A549 (cell line): ENCODE results near the gene RBM27. TPM values are rescaled to one million over a fixed set of nuclear protein-coding genes. Genes with fewer than 3 reads are reported as not detected.

Experiments
- ATAC-seq, 2 experiments: fragments of 200-7000 bp in 1 of 2; fragments of >200 bp in 1 of 2; cut with Nextera tagmentation in 1 of 2; cut with Tn5 transposase in 1 of 2; 3 replicates each; pipeline versions ENCODE4 v1.8.0 to v1.9.1; 2018 to 2020; ENCODE audit warnings: mild to moderate bottlenecking in 1 of 2, moderate library complexity in 1 of 2
- CTCF ChIA-PET: fragments of 300-600 bp; sonication (Branson Sonifier 250); formaldehyde crosslinking; extraction: SDS; loops from one replicate; lab custom pipeline; 2021; ENCODE audit warnings: antibody characterized with exemption, inconsistent platforms; lab: Yijun Ruan, JAX
- POLR2A ChIA-PET: fragments of 350-600 bp; formaldehyde crosslinking; extraction: SDS; loops from one replicate; lab custom pipeline; 2021; ENCODE audit warnings: antibody characterized with exemption, inconsistent platforms; lab: Yijun Ruan, JAX
- DNase-seq, 2 experiments: peaks; one replicate each; pipeline versions ENCODE4 v3.0.0 to v3.0.0-alpha.2; 2011 to 2016; ENCODE audit warnings: low read depth in 1 of 2, low spot score in 1 of 2
- FAIRE-seq: peaks from 2 replicates; lab custom pipeline; 2011; peaks lifted over from hg19 to GRCh38; lab: Jason Lieb, UNC
- H3K27ac ChIP-seq, 2 experiments: fragments of >200 bp; sonication (Bioruptor Twin); formaldehyde crosslinking; 3 replicates each; pipeline ENCODE4 v1.5.1; 2016 to 2017
- H3K4me1 ChIP-seq: fragments of >200 bp; sonication (Bioruptor Twin); formaldehyde crosslinking; 3 replicates; pipeline ENCODE4 v1.6.1; 2016
- H3K4me2 ChIP-seq: fragments of >200 bp; sonication (Bioruptor Twin); formaldehyde crosslinking; 3 replicates; pipeline ENCODE4 v1.6.1; 2016
- H3K4me3 ChIP-seq: fragments of >200 bp; sonication (Bioruptor Twin); formaldehyde crosslinking; 3 replicates; pipeline ENCODE4 v1.5.1; 2016
- H3K9me3 ChIP-seq: fragments of >200 bp; sonication (Bioruptor Twin); formaldehyde crosslinking; 3 replicates; pipeline ENCODE4 v1.6.1; 2016
- CBX2 ChIP-seq: fragments of 200-600 bp; sonication (generic); IDR thresholded peaks from 2 replicates; pipeline ENCODE4 v1.6.1; 2016; ENCODE audit warnings: low read depth, mild to moderate bottlenecking, borderline replicate concordance
- FOSB ChIP-seq: fragments of 250-450 bp; sonication (Bioruptor Pico); IDR thresholded peaks from 2 replicates; pipeline ENCODE4 v1.5.0; 2020; ENCODE audit warnings: mild to moderate bottlenecking, moderate library complexity
- FOSL2 ChIP-seq, 2 experiments: fragments of 450-650 bp in 1 of 2; fragments of >200 bp in 1 of 2; sonication (Bioruptor Twin) in 1 of 2; formaldehyde crosslinking; IDR thresholded peaks; 2 replicates each; pipeline versions ENCODE4 v1.5.0 to v1.6.1; 2016 to 2020; ENCODE audit warnings: mild to moderate bottlenecking in 1 of 2, moderate library complexity in 1 of 2
- FOXS1 ChIP-seq: fragments of 250-450 bp; sonication (Bioruptor Pico); IDR thresholded peaks from 2 replicates; pipeline ENCODE4 v1.5.0; 2020; ENCODE audit warnings: mild to moderate bottlenecking, moderate library complexity
- GATA3 ChIP-seq: IDR thresholded peaks from 2 replicates; pipeline ENCODE4 v1.6.1; 2012; ENCODE audit warnings: borderline replicate concordance
- HOXA7 ChIP-seq: fragments of 250-450 bp; sonication (Bioruptor Pico); IDR thresholded peaks from 2 replicates; pipeline ENCODE4 v1.5.0; 2020; ENCODE audit warnings: mild to moderate bottlenecking, moderate library complexity
- KDM5A ChIP-seq: fragments of 200-600 bp; sonication (generic); IDR thresholded peaks from 2 replicates; pipeline ENCODE4 v1.6.1; 2016; ENCODE audit warnings: antibody characterized with exemption, mild to moderate bottlenecking
- MAFK ChIP-seq: fragments of 450-650 bp; IDR thresholded peaks from 2 replicates; pipeline ENCODE4 v1.6.1; 2014; ENCODE audit not compliant: partially characterized antibody
- MAX ChIP-seq: IDR thresholded peaks from 2 replicates; pipeline ENCODE4 v1.6.1; 2012
- MAZ ChIP-seq: fragments of 150-350 bp; IDR thresholded peaks from 2 replicates; pipeline ENCODE4 v1.6.1; 2014; ENCODE audit warnings: antibody characterized with exemption, low read depth, low read length, borderline replicate concordance
- MYC ChIP-seq: IDR thresholded peaks from 2 replicates; pipeline ENCODE4 v1.6.1; 2012; ENCODE audit warnings: mild to moderate bottlenecking, inconsistent platforms, low read length, improper control_type of control experiment, borderline replicate concordance
- NFE2L2 ChIP-seq: fragments of 150-350 bp; conservative IDR thresholded peaks from 2 replicates; pipeline ENCODE4 v1.6.1; 2014; ENCODE audit warnings: low read length
- NPAS2 ChIP-seq: fragments of 250-450 bp; sonication (Bioruptor Pico); IDR thresholded peaks from 2 replicates; pipeline ENCODE4 v1.8.0; 2022; ENCODE audit warnings: mild to moderate bottlenecking, moderate library complexity, borderline replicate concordance
- PBX3 ChIP-seq: IDR thresholded peaks from 2 replicates; pipeline ENCODE4 v1.6.1; 2012
- PHF8 ChIP-seq: fragments of 200-600 bp; sonication (generic); IDR thresholded peaks from 2 replicates; pipeline ENCODE4 v1.6.1; 2016; ENCODE audit warnings: low read depth, mild to moderate bottlenecking, antibody characterized with exemption, moderate library complexity, borderline replicate concordance
- RAD21 ChIP-seq, 2 experiments: fragments of >200 bp in 1 of 2; sonication (Bioruptor Twin) in 1 of 2; formaldehyde crosslinking in 1 of 2; IDR thresholded peaks in 1 of 2; conservative IDR thresholded peaks in 1 of 2; 2 replicates in 1 of 2; 3 replicates in 1 of 2; pipeline ENCODE4 v1.6.1; 2012 to 2018; ENCODE audit warnings: inconsistent platforms in 1 of 2
- RARB ChIP-seq: fragments of 250-450 bp; sonication (Bioruptor Pico); IDR thresholded peaks from 2 replicates; pipeline ENCODE4 v1.8.0; 2021; ENCODE audit warnings: mild to moderate bottlenecking, moderate library complexity
- REST ChIP-seq: fragments of 200-600 bp; sonication (generic); IDR thresholded peaks from 2 replicates; pipeline ENCODE4 v1.6.1; 2016; ENCODE audit warnings: antibody characterized with exemption, mild to moderate bottlenecking, moderate library complexity
- RFX5 ChIP-seq: fragments of 450-650 bp; IDR thresholded peaks from 2 replicates; pipeline ENCODE4 v1.7.1; 2014; ENCODE audit warnings: antibody characterized with exemption, mild to moderate bottlenecking, moderate library complexity
- SREBF2 ChIP-seq: fragments of 450-650 bp; IDR thresholded peaks from 2 replicates; pipeline ENCODE4 v1.6.1; 2014; ENCODE audit warnings: mild to moderate bottlenecking, moderate library complexity
- USF2 ChIP-seq: fragments of 450-650 bp; IDR thresholded peaks from 2 replicates; pipeline ENCODE4 v1.6.1; 2014; ENCODE audit warnings: antibody characterized with exemption
- ZFP36 ChIP-seq: fragments of 450-650 bp; IDR thresholded peaks from 2 replicates; pipeline ENCODE4 v1.6.1; 2014; ENCODE audit warnings: borderline replicate concordance; ENCODE audit not compliant: partially characterized antibody
- WGBS: methylation state at CpG from one replicate; pipeline ENCODE4 v1.1.6; 2017; ENCODE audit errors: missing lambda C conversion rate; 5-methylcytosine and 5-hydroxymethylcytosine counted together
- polyA plus RNA-seq, 4 experiments: library from polyadenylated mRNA; depleted of rRNA in 3 of 4; stranded (reverse); fragments of >200 nt; fragmentation: RNase III in 1 of 4; extraction: RNeasy Plus Mini Kit Qiagen cat#74134 plus additional on column Dnase treatment in 1 of 4; gene quantifications; 2 replicates in 3 of 4; 3 replicates in 1 of 4; pipeline ENCODE4 v1.2.3, GENCODE V29; 2011 to 2017
- TF ChIP-seq, protein P1 (sequence below): fragments of 250-450 bp; sonication (Bioruptor Pico); IDR thresholded peaks from 2 replicates; pipeline ENCODE4 v1.5.0; 2021; ENCODE audit warnings: mild to moderate bottlenecking, moderate library complexity, borderline replicate concordance
- TF ChIP-seq, protein P2 (sequence below): IDR thresholded peaks from 2 replicates; pipeline ENCODE4 v1.6.1; 2012; ENCODE audit warnings: low read depth, borderline replicate concordance
- TF ChIP-seq, protein P3 (sequence below): fragments of 250-450 bp; sonication (Bioruptor Pico); IDR thresholded peaks from 2 replicates; pipeline ENCODE4 v1.5.0; 2020; ENCODE audit warnings: low read depth, mild to moderate bottlenecking, moderate library complexity
- TF ChIP-seq, protein P4 (sequence below): fragments of 150-350 bp; IDR thresholded peaks from 2 replicates; pipeline ENCODE4 v1.6.1; 2014; ENCODE audit warnings: low read depth, mild to moderate bottlenecking, low read length

RBM27 gene
- polyA plus RNA-seq, 2 of the 4 experiments (the other 2 are of a cell fraction): 13.3 to 27.4 TPM

DNA sequence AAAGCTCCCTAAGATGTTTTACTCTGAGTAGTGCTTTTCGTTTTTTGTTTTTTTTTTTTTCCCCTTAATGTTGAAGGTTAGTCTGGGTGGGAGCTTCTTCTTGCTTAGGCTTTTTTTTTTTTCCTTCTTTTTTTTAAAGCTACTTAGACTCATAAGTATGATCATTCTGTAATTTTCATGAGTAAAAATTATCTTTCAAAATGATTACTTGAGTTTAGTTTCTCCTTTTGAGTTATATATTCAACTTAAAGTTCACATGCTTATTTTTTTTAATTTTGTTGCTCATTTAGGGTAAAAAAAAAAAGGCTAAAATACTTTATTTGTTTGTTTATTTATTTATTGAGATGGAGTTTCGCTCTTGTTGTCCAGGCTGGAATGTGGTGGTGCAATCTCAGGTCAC lies 2.9 kb downstream of the RBM27 start (continued):
- TF ChIP-seq, protein P1, sequence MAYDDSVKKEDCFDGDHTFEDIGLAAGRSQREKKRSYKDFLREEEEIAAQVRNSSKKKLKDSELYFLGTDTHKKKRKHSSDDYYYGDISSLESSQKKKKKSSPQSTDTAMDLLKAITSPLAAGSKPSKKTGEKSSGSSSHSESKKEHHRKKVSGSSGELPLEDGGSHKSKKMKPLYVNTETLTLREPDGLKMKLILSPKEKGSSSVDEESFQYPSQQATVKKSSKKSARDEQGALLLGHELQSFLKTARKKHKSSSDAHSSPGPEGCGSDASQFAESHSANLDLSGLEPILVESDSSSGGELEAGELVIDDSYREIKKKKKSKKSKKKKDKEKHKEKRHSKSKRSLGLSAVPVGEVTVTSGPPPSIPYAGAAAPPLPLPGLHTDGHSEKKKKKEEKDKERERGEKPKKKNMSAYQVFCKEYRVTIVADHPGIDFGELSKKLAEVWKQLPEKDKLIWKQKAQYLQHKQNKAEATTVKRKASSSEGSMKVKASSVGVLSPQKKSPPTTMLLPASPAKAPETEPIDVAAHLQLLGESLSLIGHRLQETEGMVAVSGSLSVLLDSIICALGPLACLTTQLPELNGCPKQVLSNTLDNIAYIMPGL (CRISPR knock-in tag): no peak
- TF ChIP-seq FOXS1 (no peak), NPAS2 (no peak)

GRCh38 chr5:146208916-146209522 lies 5.6 kb downstream of the RBM27 start:
- FAIRE-seq (no peak), ATAC-seq (peak; percentile 78 to 81; a peak in 5 of 6 replicates)
- 39% methylated on average over 3 of the region's 3 CpGs for WGBS

GRCh38 chr5:146209714-146210113 lies 6.3 kb downstream of the RBM27 start:
- no peaks in the 10 kb centered on the region for H3K9me3 ChIP-seq
- DNase-seq: no peak
- CTCF ChIA-PET: no interaction called here
- no peak for TF ChIP-seq RARB (CRISPR knock-in tag)
- no peak for TF ChIP-seq MAX
- TF ChIP-seq REST: no peak
- TF ChIP-seq PBX3: no peak
- TF ChIP-seq RFX5: no peak
- no peak for TF ChIP-seq FOXS1
- no peak for TF ChIP-seq RAD21 (conservative IDR thresholded peaks at IDR 0.05 in 1 of 2, IDR thresholded peaks at IDR 0.05 in 1 of 2)
- TF ChIP-seq HOXA7: no peak
- TF ChIP-seq FOSL2 (IDR thresholded peaks at IDR 0.05): no peak
- TF ChIP-seq FOSL2 (CRISPR knock-in tag; IDR thresholded peaks at IDR 0.05): no peak

More at GRCh38 chr5:146208916-146209522, 5.6 kb downstream of the RBM27 start:
- peak in 1 of 2 experiments; percentile 49 for DNase-seq
- POLR2A ChIA-PET: no interaction called here
- H3K4me1 ChIP-seq: peaks cover 56% of the 10 kb centered on the region
- no peak overlapping the region for H3K4me3 ChIP-seq
- H3K4me2 ChIP-seq: peak overlapping the region; percentile 42
- CTCF ChIA-PET: no interaction called here
- no peak overlapping the region for H3K27ac ChIP-seq
- no peaks in the 10 kb centered on the region for H3K9me3 ChIP-seq
- TF ChIP-seq RFX5 (no peak), ZFP36 (no peak), PHF8 (no peak), GATA3 (no peak), MAFK (no peak), KDM5A (no peak), MAZ (no peak), HOXA7 (no peak), NFE2L2 (no peak), SREBF2 (no peak), MYC (no peak), CBX2 (no peak), USF2 (no peak), FOSB (no peak)
- TF ChIP-seq, protein P2, sequence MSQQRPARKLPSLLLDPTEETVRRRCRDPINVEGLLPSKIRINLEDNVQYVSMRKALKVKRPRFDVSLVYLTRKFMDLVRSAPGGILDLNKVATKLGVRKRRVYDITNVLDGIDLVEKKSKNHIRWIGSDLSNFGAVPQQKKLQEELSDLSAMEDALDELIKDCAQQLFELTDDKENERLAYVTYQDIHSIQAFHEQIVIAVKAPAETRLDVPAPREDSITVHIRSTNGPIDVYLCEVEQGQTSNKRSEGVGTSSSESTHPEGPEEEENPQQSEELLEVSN: no peak
- TF ChIP-seq, protein P3, sequence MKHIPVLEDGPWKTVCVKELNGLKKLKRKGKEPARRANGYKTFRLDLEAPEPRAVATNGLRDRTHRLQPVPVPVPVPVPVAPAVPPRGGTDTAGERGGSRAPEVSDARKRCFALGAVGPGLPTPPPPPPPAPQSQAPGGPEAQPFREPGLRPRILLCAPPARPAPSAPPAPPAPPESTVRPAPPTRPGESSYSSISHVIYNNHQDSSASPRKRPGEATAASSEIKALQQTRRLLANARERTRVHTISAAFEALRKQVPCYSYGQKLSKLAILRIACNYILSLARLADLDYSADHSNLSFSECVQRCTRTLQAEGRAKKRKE (CRISPR knock-in tag): no peak
- TF ChIP-seq, protein P4, sequence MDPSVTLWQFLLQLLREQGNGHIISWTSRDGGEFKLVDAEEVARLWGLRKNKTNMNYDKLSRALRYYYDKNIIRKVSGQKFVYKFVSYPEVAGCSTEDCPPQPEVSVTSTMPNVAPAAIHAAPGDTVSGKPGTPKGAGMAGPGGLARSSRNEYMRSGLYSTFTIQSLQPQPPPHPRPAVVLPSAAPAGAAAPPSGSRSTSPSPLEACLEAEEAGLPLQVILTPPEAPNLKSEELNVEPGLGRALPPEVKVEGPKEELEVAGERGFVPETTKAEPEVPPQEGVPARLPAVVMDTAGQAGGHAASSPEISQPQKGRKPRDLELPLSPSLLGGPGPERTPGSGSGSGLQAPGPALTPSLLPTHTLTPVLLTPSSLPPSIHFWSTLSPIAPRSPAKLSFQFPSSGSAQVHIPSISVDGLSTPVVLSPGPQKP: no peak

More at GRCh38 chr5:146209714-146210113, 6.3 kb downstream of the RBM27 start:
- peak; percentile 17 to 47; a peak in 1 of 6 replicates for ATAC-seq
- WGBS: 90% methylated on average over 2 of the region's 2 CpGs
- POLR2A ChIA-PET: no interaction called here
- Histone ChIP-seq H3K4me1 (peaks cover 60% of the 10 kb centered on the region), H3K27ac (no peak overlapping the region), H3K4me3 (no peak overlapping the region), H3K4me2 (peak overlapping the region; percentile 42)
- FAIRE-seq: no peak
